ENCODE results near the gene M1AP.

DNA sequence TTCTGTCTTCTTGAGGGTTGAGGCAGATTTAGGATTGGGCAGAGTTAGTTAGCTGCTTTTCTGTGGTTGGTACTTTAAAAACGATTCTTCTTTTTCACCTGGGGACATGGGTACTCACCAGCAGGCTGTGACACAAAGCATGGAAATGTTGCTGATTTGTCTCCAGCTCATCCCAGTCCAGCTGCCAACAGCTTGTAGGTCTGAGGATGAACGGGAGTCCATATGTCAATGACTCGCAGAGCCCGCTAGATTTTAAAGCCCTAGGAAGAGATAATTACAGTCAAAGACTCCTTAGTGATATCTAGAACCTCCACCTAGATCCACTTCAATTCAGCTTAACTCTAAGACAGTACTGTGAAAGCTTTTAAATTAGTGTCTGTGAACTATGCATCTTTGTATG lies 72.8 kb downstream of the M1AP start:
- no peak for TF ChIP-seq CTCF (IDR thresholded peaks at IDR 0.05)
- no peak for TF ChIP-seq TCF7L2 (IDR thresholded peaks at IDR 0.05; ENCODE audit: low read depth, low read length)
- TF ChIP-seq, protein P1, sequence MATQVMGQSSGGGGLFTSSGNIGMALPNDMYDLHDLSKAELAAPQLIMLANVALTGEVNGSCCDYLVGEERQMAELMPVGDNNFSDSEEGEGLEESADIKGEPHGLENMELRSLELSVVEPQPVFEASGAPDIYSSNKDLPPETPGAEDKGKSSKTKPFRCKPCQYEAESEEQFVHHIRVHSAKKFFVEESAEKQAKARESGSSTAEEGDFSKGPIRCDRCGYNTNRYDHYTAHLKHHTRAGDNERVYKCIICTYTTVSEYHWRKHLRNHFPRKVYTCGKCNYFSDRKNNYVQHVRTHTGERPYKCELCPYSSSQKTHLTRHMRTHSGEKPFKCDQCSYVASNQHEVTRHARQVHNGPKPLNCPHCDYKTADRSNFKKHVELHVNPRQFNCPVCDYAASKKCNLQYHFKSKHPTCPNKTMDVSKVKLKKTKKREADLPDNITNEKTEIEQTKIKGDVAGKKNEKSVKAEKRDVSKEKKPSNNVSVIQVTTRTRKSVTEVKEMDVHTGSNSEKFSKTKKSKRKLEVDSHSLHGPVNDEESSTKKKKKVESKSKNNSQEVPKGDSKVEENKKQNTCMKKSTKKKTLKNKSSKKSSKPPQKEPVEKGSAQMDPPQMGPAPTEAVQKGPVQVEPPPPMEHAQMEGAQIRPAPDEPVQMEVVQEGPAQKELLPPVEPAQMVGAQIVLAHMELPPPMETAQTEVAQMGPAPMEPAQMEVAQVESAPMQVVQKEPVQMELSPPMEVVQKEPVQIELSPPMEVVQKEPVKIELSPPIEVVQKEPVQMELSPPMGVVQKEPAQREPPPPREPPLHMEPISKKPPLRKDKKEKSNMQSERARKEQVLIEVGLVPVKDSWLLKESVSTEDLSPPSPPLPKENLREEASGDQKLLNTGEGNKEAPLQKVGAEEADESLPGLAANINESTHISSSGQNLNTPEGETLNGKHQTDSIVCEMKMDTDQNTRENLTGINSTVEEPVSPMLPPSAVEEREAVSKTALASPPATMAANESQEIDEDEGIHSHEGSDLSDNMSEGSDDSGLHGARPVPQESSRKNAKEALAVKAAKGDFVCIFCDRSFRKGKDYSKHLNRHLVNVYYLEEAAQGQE (IDR thresholded peaks at IDR 0.05; ENCODE audit: insufficient read depth in 1 of 2, low read depth in 2 of 2, low read length in 1 of 2) = no peak
- TF ChIP-seq POLR2AphosphoS5 (IDR thresholded peaks at IDR 0.05; ENCODE audit: low read depth, low read length) = no peak
- no peak for TF ChIP-seq SIN3A (IDR thresholded peaks at IDR 0.05; ENCODE audit: borderline replicate concordance, insufficient read depth, low read depth, low read length)

Data from Panc1 (cell line).